K562 (cell line): Measurements from ENCODE around the gene ITIH6. TPM values are rescaled to one million over a fixed set of nuclear protein-coding genes. Genes with fewer than 3 reads are reported as not detected.
A peak's percentile ranks its signal among the peaks of the same experiment; 100 is the strongest.

Experiments used
- ATAC-seq: fragments of 200-7000 bp; cut with Tn5 transposase; 3 replicates; pipeline ENCODE4 v1.9.1; 2020; ENCODE audit warnings: moderate library complexity
- BruUV-seq: library from RNA; stranded (reverse); fragments of 400-500 nt; replicated peaks from 2 replicates; lab custom pipeline; 2021; lab: Mats Ljungman, UMichigan
- CTCF ChIA-PET: fragments of 300-600 bp; formaldehyde crosslinking; extraction: SDS; loops from one replicate; lab custom pipeline; 2021; ENCODE audit warnings: low intra/inter-chr PET ratio; lab: Yijun Ruan, JAX
- POLR2A ChIA-PET: fragments of 300-600, 350-650 bp; sonication (Branson Sonifier 250); formaldehyde crosslinking; extraction: SDS; loops from one replicate; lab custom pipeline; 2021; ENCODE audit warnings: antibody characterized with exemption, inconsistent platforms; lab: Yijun Ruan, JAX
- DNase-seq, 4 experiments: peaks; one replicate each; pipeline versions ENCODE4 v3.0.0 to v3.0.0-alpha.2; 2011 to 2018; ENCODE audit warnings: low spot score in 3 of 4, mixed read lengths in 3 of 4; ENCODE audit errors: extremely low read depth in 1 of 4
- FAIRE-seq: peaks from 2 replicates; lab custom pipeline; 2011; peaks lifted over from hg19 to GRCh38; lab: Jason Lieb, UNC
- H2AFZ ChIP-seq: 2 replicates; pipeline ENCODE4 v1.6.0; 2011; ENCODE audit warnings: low read depth, low read length, control low read depth, inconsistent platforms
- H3K27ac ChIP-seq: fragments of 200-600 bp; 3 replicates; pipeline ENCODE4 v1.8.0; 2011; ENCODE audit warnings: low read depth, mild to moderate bottlenecking, control low read depth, inconsistent platforms, low read length, moderate library complexity, mixed read lengths; ENCODE audit errors: extremely low read depth
- H3K27me3 ChIP-seq, 2 experiments: fragments of 300-600 bp in 1 of 2; 2 replicates in 1 of 2; 3 replicates in 1 of 2; pipeline versions ENCODE4 v1.6.0 to v1.8.0; 2011; ENCODE audit warnings: inconsistent platforms in 2 of 2, low read length in 2 of 2, mild to moderate bottlenecking in 1 of 2, mixed read lengths in 1 of 2, moderate library complexity in 1 of 2; ENCODE audit not compliant: control insufficient read depth in 2 of 2, insufficient read depth in 2 of 2
- H3K36me3 ChIP-seq: fragments of 300-600 bp; 3 replicates; pipeline ENCODE4 v1.8.0; 2011; ENCODE audit warnings: mild to moderate bottlenecking, low read length, inconsistent platforms; ENCODE audit not compliant: control insufficient read depth, insufficient read depth
- H3K4me1 ChIP-seq, 2 experiments: fragments of 200-600 bp in 1 of 2; replicated peaks in 1 of 2; 2 replicates in 1 of 2; 3 replicates in 1 of 2; pipeline versions ENCODE4 v1.5.1 to v1.8.0; 2011; ENCODE audit warnings: inconsistent platforms in 2 of 2, low read length in 2 of 2, mild to moderate bottlenecking in 1 of 2, mixed read lengths in 1 of 2, moderate library complexity in 1 of 2; ENCODE audit not compliant: control insufficient read depth in 2 of 2, insufficient read depth in 2 of 2
- H3K4me2 ChIP-seq: 2 replicates; pipeline ENCODE4 v1.6.1; 2011; ENCODE audit warnings: low read length, control low read depth, inconsistent platforms, mixed read lengths; ENCODE audit not compliant: insufficient read depth
- H3K4me3 ChIP-seq: fragments of 200-600 bp; sonication (generic), shearing (Covaris generic); 2 replicates; pipeline ENCODE4 v1.5.1; 2016; ENCODE audit warnings: control low read depth, inconsistent platforms
- H3K79me2 ChIP-seq: fragments of 200-600 bp; 3 replicates; pipeline ENCODE4 v1.8.0; 2011; ENCODE audit warnings: low read length, inconsistent platforms; ENCODE audit not compliant: control insufficient read depth, insufficient read depth
- H3K9ac ChIP-seq, 2 experiments: 2 replicates each; pipeline versions ENCODE4 v1.6.0 to v1.6.1; 2011; ENCODE audit warnings: low read depth in 2 of 2, low read length in 2 of 2, control low read depth in 1 of 2, inconsistent platforms in 1 of 2, mild to moderate bottlenecking in 1 of 2, mixed read lengths in 1 of 2; ENCODE audit not compliant: insufficient read depth in 1 of 2
- H3K9me1 ChIP-seq: one replicate; pipeline ENCODE4 v1.6.0; 2011; ENCODE audit warnings: inconsistent platforms, mild to moderate bottlenecking, low read length, moderate library complexity; ENCODE audit not compliant: control insufficient read depth, insufficient read depth
- H3K9me3 ChIP-seq: replicated peaks from 2 replicates; pipeline ENCODE4 v1.5.1; 2011; ENCODE audit warnings: low read depth, low read length, inconsistent platforms; ENCODE audit not compliant: control insufficient read depth, insufficient read depth
- H4K20me1 ChIP-seq: replicated peaks from 2 replicates; pipeline ENCODE4 v1.6.1; 2011; ENCODE audit warnings: low read length, inconsistent platforms, mixed read lengths; ENCODE audit not compliant: control insufficient read depth, insufficient read depth
- HOXB6 ChIP-seq: fragments of 250-450 bp; sonication (Bioruptor Pico); IDR thresholded peaks from 2 replicates; pipeline ENCODE4 v1.5.1; 2022; ENCODE audit warnings: mild to moderate bottlenecking, borderline replicate concordance
- ILK ChIP-seq: fragments of 450-650 bp; IDR thresholded peaks from 2 replicates; pipeline ENCODE4 v1.6.1; 2016; ENCODE audit warnings: missing genetic modification characterization, low read depth, mild to moderate bottlenecking, missing compliant biosample characterization, moderate library complexity, borderline replicate concordance
- RAD21 ChIP-seq, 2 experiments: fragments of 250-450 bp in 1 of 2; fragments of 450-650 bp in 1 of 2; sonication (Bioruptor Pico) in 1 of 2; formaldehyde crosslinking in 1 of 2; IDR thresholded peaks in 1 of 2; conservative IDR thresholded peaks in 1 of 2; 2 replicates each; pipeline versions ENCODE4 v1.4.0 to v1.8.0; 2020 to 2022; ENCODE audit warnings: mild to moderate bottlenecking in 2 of 2, moderate library complexity in 1 of 2
- SMARCC2 ChIP-seq: fragments of 450-650 bp; IDR thresholded peaks from 2 replicates; pipeline ENCODE4 v1.6.1; 2017; ENCODE audit warnings: antibody characterized with exemption, moderate library complexity, mild to moderate bottlenecking, low read depth
- U2AF2 ChIP-seq: fragments of 200-400 bp; formaldehyde crosslinking; optimal IDR thresholded peaks from 2 replicates; pipeline ENCODE3; 2017; ENCODE audit warnings: low read depth, mild to moderate bottlenecking, low read length
- WGBS: fragments of 100-300 bp; shearing (Covaris generic); methylation state at CpG from one replicate; pipeline ENCODE4 v1.1.6; 2016; ENCODE audit warnings: low coverage, mixed read lengths; ENCODE audit not compliant: insufficient coverage; ENCODE audit errors: missing lambda C conversion rate; 5-methylcytosine and 5-hydroxymethylcytosine counted together
- in situ Hi-C: fragments of 300-500 bp; cut with MboI; formaldehyde crosslinking; loops from 4 replicates; pipeline ENCODE4 v1.15.0; 2018; ENCODE audit warnings: inconsistent platforms, mixed read lengths
- intact Hi-C: fragments of 100-400 bp; cut with micrococcal nuclease; formaldehyde crosslinking; loops from 2 replicates; pipeline ENCODE4 v1.14.2; 2022
- polyA plus RNA-seq, 8 experiments: library from polyadenylated mRNA; depleted of rRNA in 4 of 8; stranded (reverse) in 5 of 8; unstranded in 3 of 8; fragments of >200 nt; fragmentation: Nextera tagmentation in 2 of 8; fragmentation: Illumina TruSeq in 1 of 8; extraction: Ambion mirVana in 2 of 8; extraction: Trizol in 1 of 8; gene quantifications; 2 replicates each; pipeline versions ENCODE4 v1.2.1 to v1.2.3, GENCODE V29; 2011 to 2014; ENCODE audit warnings: inconsistent platforms in 1 of 8, missing spikeins in 1 of 8
- total RNA-seq, 7 experiments: library from RNA; depleted of rRNA in 6 of 7; stranded (reverse); fragments of >200 nt in 6 of 7; fragmentation: Illumina TruSeq in 2 of 7; extraction: Trizol in 2 of 7; gene quantifications; 2 replicates each; pipeline versions ENCODE4 v1.2.1 to v1.2.3, GENCODE V29; 2011 to 2021; ENCODE audit warnings: low replicate concordance in 1 of 7
- TF ChIP-seq, protein P1 (sequence below), 3 experiments: IDR thresholded peaks in 2 of 3; conservative IDR thresholded peaks in 1 of 3; 2 replicates each; pipeline ENCODE4 v1.5.1; 2011 to 2012; ENCODE audit warnings: low read length in 3 of 3, mild to moderate bottlenecking in 3 of 3, control low read depth in 2 of 3, improper control_type of control experiment in 1 of 3, inconsistent platforms in 1 of 3, low read depth in 1 of 3, mixed read lengths in 1 of 3, moderate library complexity in 1 of 3; ENCODE audit not compliant: insufficient read depth in 2 of 3

ITIH6 gene
- total and polyA plus RNA-seq, 9 of the 15 experiments (the other 6 are each of a cell fraction or from before 2014, with no cell fraction given): 0.03 TPM; not detected in 8

DNA sequence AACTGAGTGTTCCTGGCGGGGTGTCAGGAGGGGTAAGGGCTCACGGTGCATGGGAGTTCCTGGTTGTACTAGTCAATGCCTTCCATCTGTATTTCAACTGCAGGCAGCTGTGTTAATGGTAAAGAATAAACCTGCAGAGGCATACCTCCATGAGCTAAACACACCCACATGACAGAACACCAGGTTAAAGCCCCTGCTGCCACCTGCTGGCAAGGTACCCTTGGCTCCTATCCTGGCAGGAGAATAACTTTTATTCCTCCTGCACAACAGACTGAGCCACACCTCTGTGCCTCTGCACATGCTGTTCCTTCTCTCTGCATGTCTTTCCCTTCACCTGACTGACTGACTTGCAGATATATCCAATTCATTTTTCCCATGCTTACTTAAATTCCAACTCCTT is 11.1 kb downstream of the ITIH6 start:
- Histone ChIP-seq H2AFZ (no peak overlapping the region), H4K20me1 (no peaks in the 10 kb centered on the region), H3K9ac (no peak overlapping the region), H3K27ac (no peak overlapping the region), H3K79me2 (no peaks in the 10 kb centered on the region), H3K4me3 (no peak overlapping the region), H3K36me3 (no peaks in the 10 kb centered on the region), H3K27me3 (peaks cover 0 to 15% of the 10 kb centered on the region in 2 experiments; a peak in 1 of 5 replicates), H3K4me1 (no peaks in the 10 kb centered on the region), H3K9me3 (no peaks in the 10 kb centered on the region), H3K4me2 (no peak overlapping the region), H3K9me1 (no peaks in the 10 kb centered on the region)
- in situ Hi-C loops (no loop called here), intact Hi-C loops (loop anchor here (5.0 kb wide), 1 partner anchor 150 kb away; no protein-coding TSS in a partner anchor)
- no peak for TF ChIP-seq U2AF2
- TF ChIP-seq RAD21 (CRISPR knock-in tag; conservative IDR thresholded peaks at IDR 0.05 in 1 of 2, IDR thresholded peaks at IDR 0.05 in 1 of 2): peak in 1 of 2 experiments; percentile 9; a peak in 1 of 4 replicates
- TF ChIP-seq HOXB6 (CRISPR knock-in tag): no peak
- TF ChIP-seq SMARCC2: no peak
- TF ChIP-seq, protein P1, sequence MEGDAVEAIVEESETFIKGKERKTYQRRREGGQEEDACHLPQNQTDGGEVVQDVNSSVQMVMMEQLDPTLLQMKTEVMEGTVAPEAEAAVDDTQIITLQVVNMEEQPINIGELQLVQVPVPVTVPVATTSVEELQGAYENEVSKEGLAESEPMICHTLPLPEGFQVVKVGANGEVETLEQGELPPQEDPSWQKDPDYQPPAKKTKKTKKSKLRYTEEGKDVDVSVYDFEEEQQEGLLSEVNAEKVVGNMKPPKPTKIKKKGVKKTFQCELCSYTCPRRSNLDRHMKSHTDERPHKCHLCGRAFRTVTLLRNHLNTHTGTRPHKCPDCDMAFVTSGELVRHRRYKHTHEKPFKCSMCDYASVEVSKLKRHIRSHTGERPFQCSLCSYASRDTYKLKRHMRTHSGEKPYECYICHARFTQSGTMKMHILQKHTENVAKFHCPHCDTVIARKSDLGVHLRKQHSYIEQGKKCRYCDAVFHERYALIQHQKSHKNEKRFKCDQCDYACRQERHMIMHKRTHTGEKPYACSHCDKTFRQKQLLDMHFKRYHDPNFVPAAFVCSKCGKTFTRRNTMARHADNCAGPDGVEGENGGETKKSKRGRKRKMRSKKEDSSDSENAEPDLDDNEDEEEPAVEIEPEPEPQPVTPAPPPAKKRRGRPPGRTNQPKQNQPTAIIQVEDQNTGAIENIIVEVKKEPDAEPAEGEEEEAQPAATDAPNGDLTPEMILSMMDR (IDR thresholded peaks at IDR 0.05 in 2 of 3, conservative IDR thresholded peaks at IDR 0.05 in 1 of 3; ENCODE audit: insufficient read depth in 2 of 3, low read depth in 1 of 3, low read length in 3 of 3): peak; percentile 8 to 29 (median 18); a peak in 2 of 6 replicates
- no peak for TF ChIP-seq ILK (tag)
- DNase-seq (no peak), ATAC-seq (peak; percentile 72), FAIRE-seq (no peak)
- 12% methylated on average over 2 of the region's 2 CpGs for WGBS
- ChIA-PET CTCF (no interaction called here), POLR2A (no interaction called here)
- BruUV-seq: no TSS peak
